Prostate gland (tissue), 2 donors: ENCODE data around the gene RSRC1. TPM values are rescaled to one million over a fixed set of nuclear protein-coding genes. Genes with fewer than 3 reads are reported as not detected.

Experiments used
- DNase-seq: peaks from one replicate; pipeline ENCODE4 v3.0.0-alpha.2; 2019; ENCODE audit warnings: low spot score
- H3K27ac ChIP-seq, 2 donors: fragments of 200-600 bp; sonication (generic); 2 replicates each; pipeline ENCODE4 v1.5.1; 2017 to 2019
- H3K27me3 ChIP-seq: fragments of 200-600 bp; sonication (generic); replicated peaks from 2 replicates; pipeline ENCODE4 v1.5.1; 2019; ENCODE audit not compliant: insufficient read depth
- H3K36me3 ChIP-seq, 2 donors: fragments of 200-600 bp; sonication (generic); 1 replicate in 1 of 2; 2 replicates in 1 of 2; pipeline versions ENCODE4 v1.5.1 to v1.8.1; 2017 to 2019
- H3K4me1 ChIP-seq: fragments of 200-600 bp; sonication (generic); replicated peaks from 2 replicates; pipeline ENCODE4 v1.5.1; 2019
- H3K4me3 ChIP-seq, 2 donors: fragments of 200-600 bp; sonication (generic); 2 replicates each; pipeline ENCODE4 v1.5.1; 2017 to 2019
- H3K9me3 ChIP-seq: fragments of 200-600 bp; sonication (generic); 2 replicates; pipeline ENCODE4 v1.5.1; 2017
- POLR2A ChIP-seq: fragments of 450-650 bp; IDR thresholded peaks from one replicate; pipeline ENCODE4 v1.6.1; 2016; ENCODE audit warnings: antibody characterized with exemption, mild to moderate bottlenecking
- POLR2AphosphoS5 ChIP-seq: sonication (generic); formaldehyde crosslinking; IDR thresholded peaks from one replicate; pipeline ENCODE4 v1.6.1; 2017; ENCODE audit warnings: antibody characterized with exemption
- WGBS: methylation state at CpG from one replicate; pipeline ENCODE4 v1.1.5; 2018; 5-methylcytosine and 5-hydroxymethylcytosine counted together
- intact Hi-C: fragments of 100-400 bp; cut with DNase I; formaldehyde crosslinking; loops from one replicate; pipeline ENCODE4 v1.14.2; 2022
- total RNA-seq, 2 donors: library from RNA; depleted of rRNA; stranded (reverse); fragments of >200 nt; gene quantifications; one replicate each; pipeline ENCODE4 v1.1.0, GENCODE V29; 2016
- TF ChIP-seq, protein P1 (sequence below), 4 experiments: fragments of 200-600 bp in 2 of 4; fragments of 450-650 bp in 2 of 4; sonication (generic) in 2 of 4; IDR thresholded peaks; 1 replicate in 3 of 4; 2 replicates in 1 of 4; pipeline ENCODE4 v1.5.1; 2016 to 2019; ENCODE audit warnings: antibody characterized with exemption in 4 of 4, mild to moderate bottlenecking in 2 of 4, moderate library complexity in 2 of 4

RSRC1 gene
- total RNA-seq, 2 donors from 2014 or later: 36.5 to 50.7 TPM

GRCh38 chr3:158463556-158463955 lies 353.7 kb downstream of the RSRC1 start:
- no peaks in the 10 kb centered on the region for H3K4me1 ChIP-seq
- no peaks in the 10 kb centered on the region for H3K27me3 ChIP-seq
- WGBS: 94% methylated on average over 3 of the region's 3 CpGs
- no peaks in the 10 kb centered on the region for H3K9me3 ChIP-seq
- no peak for DNase-seq
- no peaks in the 10 kb centered on the region for H3K36me3 ChIP-seq
- intact Hi-C loops: no loop called here
- no peak overlapping the region for H3K4me3 ChIP-seq
- TF ChIP-seq POLR2A: no peak
- no peak for TF ChIP-seq POLR2AphosphoS5
- TF ChIP-seq, protein P1, sequence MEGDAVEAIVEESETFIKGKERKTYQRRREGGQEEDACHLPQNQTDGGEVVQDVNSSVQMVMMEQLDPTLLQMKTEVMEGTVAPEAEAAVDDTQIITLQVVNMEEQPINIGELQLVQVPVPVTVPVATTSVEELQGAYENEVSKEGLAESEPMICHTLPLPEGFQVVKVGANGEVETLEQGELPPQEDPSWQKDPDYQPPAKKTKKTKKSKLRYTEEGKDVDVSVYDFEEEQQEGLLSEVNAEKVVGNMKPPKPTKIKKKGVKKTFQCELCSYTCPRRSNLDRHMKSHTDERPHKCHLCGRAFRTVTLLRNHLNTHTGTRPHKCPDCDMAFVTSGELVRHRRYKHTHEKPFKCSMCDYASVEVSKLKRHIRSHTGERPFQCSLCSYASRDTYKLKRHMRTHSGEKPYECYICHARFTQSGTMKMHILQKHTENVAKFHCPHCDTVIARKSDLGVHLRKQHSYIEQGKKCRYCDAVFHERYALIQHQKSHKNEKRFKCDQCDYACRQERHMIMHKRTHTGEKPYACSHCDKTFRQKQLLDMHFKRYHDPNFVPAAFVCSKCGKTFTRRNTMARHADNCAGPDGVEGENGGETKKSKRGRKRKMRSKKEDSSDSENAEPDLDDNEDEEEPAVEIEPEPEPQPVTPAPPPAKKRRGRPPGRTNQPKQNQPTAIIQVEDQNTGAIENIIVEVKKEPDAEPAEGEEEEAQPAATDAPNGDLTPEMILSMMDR (IDR thresholded peaks at IDR 0.05): no peak
- no peak overlapping the region for H3K27ac ChIP-seq

DNA sequence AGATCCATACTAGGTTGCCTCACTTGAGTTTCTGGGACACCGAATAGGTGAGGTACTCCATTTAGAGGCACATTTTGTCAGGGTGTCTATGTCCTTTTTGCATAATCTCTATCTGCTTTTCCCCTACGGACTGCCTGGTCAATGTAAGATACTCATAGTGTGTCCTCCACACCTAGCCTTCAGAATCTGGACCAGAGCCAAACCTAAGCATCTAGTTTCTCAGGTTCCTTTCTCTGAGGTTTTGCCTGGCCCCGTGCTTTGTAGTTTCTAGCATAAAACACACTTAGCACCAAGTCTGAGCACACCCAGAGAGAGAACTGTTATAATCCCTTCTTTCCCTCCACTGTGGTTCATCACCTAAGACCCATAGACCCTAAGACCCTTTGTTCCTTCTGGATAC lies 355.2 kb downstream of the RSRC1 start:
- Histone ChIP-seq H3K9me3 (no peaks in the 10 kb centered on the region), H3K36me3 (no peaks in the 10 kb centered on the region), H3K4me1 (no peaks in the 10 kb centered on the region), H3K4me3 (no peak overlapping the region), H3K27ac (no peak overlapping the region), H3K27me3 (no peaks in the 10 kb centered on the region)
- TF ChIP-seq POLR2A (no peak), POLR2AphosphoS5 (no peak)
- TF ChIP-seq, protein P1 (IDR thresholded peaks at IDR 0.05): no peak
- intact Hi-C loops: no loop called here
- no peak for DNase-seq
- 77% methylated on average over 3 of the region's 3 CpGs for WGBS

- intact Hi-C loops: no loop called here
- no peaks in the 10 kb centered on the region for H3K36me3 ChIP-seq
- H3K27me3 ChIP-seq: no peaks in the 10 kb centered on the region
- WGBS: 89% methylated on average over 2 of the region's 2 CpGs
- H3K9me3 ChIP-seq: no peaks in the 10 kb centered on the region
- H3K4me1 ChIP-seq: no peaks in the 10 kb centered on the region
- H3K27ac ChIP-seq: no peak overlapping the region
- TF ChIP-seq, protein P1 (IDR thresholded peaks at IDR 0.05): no peak
- TF ChIP-seq POLR2AphosphoS5: no peak
- no peak for TF ChIP-seq POLR2A
- DNase-seq: no peak
- no peak overlapping the region for H3K4me3 ChIP-seq
Observed at GRCh38 chr3:158470944-158471638, 361.2 kb downstream of the RSRC1 start.

DNA sequence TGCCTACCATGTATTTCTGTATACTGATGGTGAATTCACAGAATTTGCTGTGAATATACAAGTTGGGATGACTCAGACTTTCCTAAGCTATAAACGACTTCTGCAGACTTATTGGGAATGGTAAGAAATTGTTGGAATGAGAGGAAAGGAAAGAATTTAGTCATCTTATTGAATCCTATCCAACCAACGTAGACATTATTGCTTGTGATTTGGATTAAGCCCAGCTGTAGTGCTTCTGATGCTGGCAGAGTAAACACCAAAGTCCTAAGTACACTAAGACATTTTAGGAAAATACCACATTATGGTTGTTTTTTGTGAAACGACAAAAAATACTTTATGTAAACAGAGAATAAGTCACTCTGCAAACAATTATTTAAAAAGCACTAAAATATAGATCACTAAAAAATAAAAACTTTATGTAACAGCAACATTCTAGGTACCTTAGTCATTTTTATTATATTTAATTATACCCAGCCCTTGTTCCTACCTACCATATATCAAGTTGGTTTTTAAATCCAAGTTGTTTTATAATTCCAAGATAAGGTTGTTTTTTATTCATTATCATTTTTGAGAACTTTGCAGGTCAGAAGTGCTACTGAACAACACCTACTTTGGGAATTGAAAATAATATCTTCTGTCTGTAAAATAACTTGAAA lies 361.9 kb downstream of the RSRC1 start:
- no peak for DNase-seq
- TF ChIP-seq, protein P1 (IDR thresholded peaks at IDR 0.05): no peak
- TF ChIP-seq POLR2A (no peak), POLR2AphosphoS5 (no peak)
- Histone ChIP-seq H3K36me3 (no peaks in the 10 kb centered on the region), H3K4me1 (no peaks in the 10 kb centered on the region), H3K9me3 (no peaks in the 10 kb centered on the region), H3K27me3 (no peaks in the 10 kb centered on the region), H3K27ac (no peak overlapping the region), H3K4me3 (no peak overlapping the region)
- 32% methylated on average over 3 of the region's 3 CpGs for WGBS
- intact Hi-C loops: no loop called here

DNA sequence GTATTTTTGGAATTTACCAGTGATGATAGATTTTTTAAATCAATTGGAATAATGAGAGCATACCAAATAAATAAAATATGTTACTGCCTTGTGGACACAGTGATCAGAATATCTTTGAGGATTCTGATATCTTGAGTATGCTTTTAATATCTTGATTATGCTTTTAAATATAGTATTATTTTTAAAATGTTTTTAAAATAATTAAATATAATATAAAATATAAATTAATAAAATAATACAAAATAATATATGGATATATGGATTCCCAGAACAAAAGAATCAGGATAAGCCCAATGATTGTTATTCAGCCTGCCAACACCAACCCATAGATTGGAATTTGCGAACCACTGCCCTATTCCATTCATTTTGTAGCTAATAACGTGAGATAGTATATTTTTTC lies 369.2 kb downstream of the RSRC1 start:
- Histone ChIP-seq H3K27me3 (no peaks in the 10 kb centered on the region), H3K27ac (no peak overlapping the region), H3K36me3 (no peaks in the 10 kb centered on the region), H3K4me3 (no peak overlapping the region), H3K4me1 (no peaks in the 10 kb centered on the region), H3K9me3 (no peaks in the 10 kb centered on the region)
- no peak for DNase-seq
- TF ChIP-seq POLR2AphosphoS5: no peak
- TF ChIP-seq, protein P1 (IDR thresholded peaks at IDR 0.05): no peak
- no peak for TF ChIP-seq POLR2A
- intact Hi-C loops: no loop called here
- 96% methylated on average over 2 of the region's 2 CpGs for WGBS
